CD8-positive, alpha-beta memory T cell (primary cell): ENCODE results near the gene STK11. TPM values are rescaled to one million over a fixed set of nuclear protein-coding genes. Genes with fewer than 3 reads are reported as not detected.
A peak's percentile ranks its signal among the peaks of the same experiment; 100 is the strongest.

ENCODE experiments used
- CTCF ChIA-PET: fragments of 350-600 bp; sonication (Branson Sonifier 250); formaldehyde crosslinking; loops from one replicate; lab custom pipeline; 2021; ENCODE audit warnings: antibody characterized with exemption; lab: Charles Lee
- POLR2A ChIA-PET: fragments of 350-600 bp; sonication (Branson Sonifier 250); formaldehyde crosslinking; loops from one replicate; lab custom pipeline; 2021; ENCODE audit warnings: antibody characterized with exemption; lab: Charles Lee
- DNase-seq, 5 donors: peaks; one replicate each; pipeline versions ENCODE4 v3.0.0 to v3.0.0-alpha.2; 2020 to 2022; ENCODE audit warnings: mixed read lengths in 1 of 5
- H3K27ac ChIP-seq: one replicate; pipeline ENCODE4 v1.7.0; 2013; ENCODE audit warnings: low read depth, mild to moderate bottlenecking, low read length, moderate library complexity
- H3K27me3 ChIP-seq: 2 replicates; pipeline ENCODE4 v1.7.0; 2013; ENCODE audit warnings: low read length, mild to moderate bottlenecking; ENCODE audit not compliant: insufficient read depth, poor library complexity, severe bottlenecking
- H3K36me3 ChIP-seq: 2 replicates; pipeline ENCODE4 v1.7.0; 2013; ENCODE audit warnings: mild to moderate bottlenecking, low read length, moderate library complexity; ENCODE audit not compliant: insufficient read depth
- H3K4me1 ChIP-seq: 2 replicates; pipeline ENCODE4 v1.7.0; 2013; ENCODE audit warnings: mild to moderate bottlenecking, low read length, moderate library complexity; ENCODE audit not compliant: insufficient read depth
- H3K4me3 ChIP-seq: 2 replicates; pipeline ENCODE4 v1.7.0; 2013; ENCODE audit warnings: mild to moderate bottlenecking, low read length
- H3K9me3 ChIP-seq: 2 replicates; pipeline ENCODE4 v1.7.0; 2013; ENCODE audit warnings: mild to moderate bottlenecking, low read length
- H3K27ac Mint-ChIP-seq, 8 donors: one replicate each; pipeline ENCODE4 v1.8.0; 2020 to 2021; ENCODE audit warnings: mixed read lengths in 8 of 8, mild to moderate bottlenecking in 6 of 8, inconsistent platforms in 3 of 8, moderate library complexity in 3 of 8
- H3K27me3 Mint-ChIP-seq, 2 donors: one replicate each; pipeline ENCODE4 v1.8.0; 2020 to 2021; ENCODE audit warnings: mixed read lengths in 2 of 2, mild to moderate bottlenecking in 1 of 2, moderate library complexity in 1 of 2
- H3K36me3 Mint-ChIP-seq, 3 donors: one replicate each; pipeline ENCODE4 v1.8.0; 2020 to 2021; ENCODE audit warnings: mixed read lengths in 3 of 3, inconsistent platforms in 1 of 3, mild to moderate bottlenecking in 1 of 3
- H3K4me1 Mint-ChIP-seq, 3 donors: one replicate each; pipeline ENCODE4 v1.8.0; 2020 to 2021; ENCODE audit warnings: mixed read lengths in 3 of 3, inconsistent platforms in 1 of 3, mild to moderate bottlenecking in 1 of 3
- H3K4me3 Mint-ChIP-seq, 7 donors: one replicate each; pipeline ENCODE4 v1.8.0; 2020 to 2021; ENCODE audit warnings: mixed read lengths in 7 of 7, mild to moderate bottlenecking in 6 of 7, moderate library complexity in 4 of 7, inconsistent platforms in 2 of 7
- H3K9me3 Mint-ChIP-seq, 5 donors: one replicate each; pipeline ENCODE4 v1.8.0; 2020 to 2022; ENCODE audit warnings: mixed read lengths in 5 of 5, mild to moderate bottlenecking in 3 of 5, moderate library complexity in 2 of 5, inconsistent platforms in 1 of 5
- polyA plus RNA-seq: library from polyadenylated mRNA; unstranded; fragments of 300-500 nt; fragmentation: Illumina TruSeq; gene quantifications from one replicate; pipeline ENCODE4 v1.2.3, GENCODE V29; 2021
- total RNA-seq, 2 experiments: library from RNA; stranded (reverse); gene quantifications; one replicate each; pipeline ENCODE4 v1.2.3, GENCODE V29; 2021

The STK11 gene
- total and polyA plus RNA-seq, 3 experiments from 2014 or later = 37.0 to 69.7 (median 66.9) TPM

DNA sequence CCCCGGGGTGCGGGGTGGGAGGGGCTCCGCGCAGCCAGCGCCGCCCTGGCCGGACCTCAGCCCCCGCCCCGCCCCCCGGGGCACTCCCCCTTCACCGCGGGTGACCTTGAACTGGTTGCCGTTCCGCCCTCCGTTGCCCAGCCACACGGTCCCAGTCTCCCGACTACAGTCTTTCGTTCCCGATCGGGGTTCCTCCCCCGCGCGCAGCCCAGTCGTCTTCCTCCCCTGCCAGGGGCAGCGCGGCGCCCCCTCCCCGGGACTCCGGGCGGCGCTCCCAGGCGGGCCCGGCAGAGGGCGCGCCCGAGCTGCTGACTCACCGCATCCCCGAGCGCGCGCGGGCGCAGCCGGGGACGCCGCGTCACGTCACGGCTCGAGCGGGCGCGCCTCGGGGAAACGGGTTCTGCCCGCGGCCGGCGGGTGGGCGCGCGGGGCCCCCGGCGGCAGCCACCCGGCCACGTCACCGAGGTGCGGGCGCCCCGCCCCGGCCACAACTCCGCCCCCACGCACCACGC lies 43.3 kb downstream of the STK11 start:
- ChIA-PET POLR2A (interaction anchor here (1.0 to 2.2 kb wide), 3 partner anchors 12 to 20 kb away, joined by 3 to 22 read pairs (median 7); partner anchors contain the start of gene CIRBP), CTCF (interaction anchor here (1.0 kb wide), 2 partner anchors 18 to 20 kb away, joined by 4 to 8 read pairs; partner anchors contain the start of gene CIRBP)
- no peaks in the 10 kb centered on the region for H3K9me3 Mint-ChIP-seq
- peaks cover 0 to 20% (median 0%) of the 10 kb centered on the region in 3 donors for H3K36me3 Mint-ChIP-seq
- H3K27ac Mint-ChIP-seq = peak overlapping the region in 6 of 8 donors; percentile 75 to 96 (median 83)
- DNase-seq = peak; percentile 81 to 91 (median 88)
- no peaks in the 10 kb centered on the region for H3K27me3 ChIP-seq
- peak overlapping the region; percentile 66 to 91 (median 73) for H3K4me3 Mint-ChIP-seq
- peaks cover 0 to 8% of the 10 kb centered on the region in 2 donors for H3K27me3 Mint-ChIP-seq
- peaks cover under 1% of the 10 kb centered on the region for H3K36me3 ChIP-seq
- H3K27ac ChIP-seq = peak overlapping the region; percentile 84
- H3K4me1 ChIP-seq = peaks cover 32% of the 10 kb centered on the region
- peak overlapping the region; percentile 65 for H3K4me3 ChIP-seq
- no peaks in the 10 kb centered on the region for H3K9me3 ChIP-seq
- peaks cover 4 to 19% (median 8%) of the 10 kb centered on the region in 3 donors for H3K4me1 Mint-ChIP-seq

DNA sequence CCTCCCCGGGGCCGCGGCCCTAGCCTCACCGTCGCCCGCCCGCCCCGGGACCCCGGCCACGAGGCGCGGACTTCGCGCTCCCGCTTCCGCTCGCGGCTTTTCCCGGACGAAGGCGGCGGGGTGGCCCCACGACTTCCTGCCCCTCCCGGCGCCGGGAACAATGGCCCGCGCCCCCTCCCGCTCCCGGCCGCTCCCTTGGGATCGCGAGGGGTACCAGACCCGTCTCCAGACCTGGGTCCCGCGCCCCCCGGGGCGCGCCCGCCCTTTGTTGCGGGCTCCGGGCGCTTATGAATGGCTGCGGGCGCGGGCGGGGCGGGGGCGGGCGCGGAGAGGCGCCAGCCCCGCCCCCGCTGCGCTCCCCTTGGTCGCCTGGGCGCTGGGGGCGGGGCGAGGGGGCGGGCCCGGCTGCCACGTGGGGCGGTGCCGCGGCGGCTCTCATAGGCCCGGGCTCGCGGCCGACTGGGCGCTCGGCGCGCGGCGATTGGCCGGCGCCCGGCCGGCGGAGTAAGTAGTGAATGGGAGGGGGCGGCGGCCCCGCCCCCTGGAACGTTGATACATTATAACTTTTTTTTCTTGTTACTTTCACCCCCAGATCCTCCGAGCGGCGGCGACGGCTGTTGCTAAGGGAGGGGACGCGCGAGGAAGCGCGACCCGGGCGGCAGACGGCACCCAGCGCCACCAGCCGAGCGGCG lies 43.9 kb downstream of the STK11 start:
- Histone ChIP-seq H3K27ac (peak overlapping the region; percentile 92), H3K4me1 (peaks cover 32% of the 10 kb centered on the region), H3K36me3 (peaks cover 6% of the 10 kb centered on the region), H3K9me3 (no peaks in the 10 kb centered on the region), H3K27me3 (no peaks in the 10 kb centered on the region), H3K4me3 (peak overlapping the region; percentile 62)
- peak; percentile 88 to 96 (median 94) for DNase-seq
- peak overlapping the region; percentile 80 to 100 (median 90) for H3K27ac Mint-ChIP-seq
- POLR2A ChIA-PET = interaction anchor here (1.0 to 2.2 kb wide), 4 partner anchors 11 to 20 kb away, joined by 3 to 22 read pairs (median 6); partner anchors contain the start of gene CIRBP
- H3K4me1 Mint-ChIP-seq = peaks cover 4 to 20% (median 9%) of the 10 kb centered on the region in 3 donors
- no peaks in the 10 kb centered on the region for H3K9me3 Mint-ChIP-seq
- CTCF ChIA-PET = interaction anchor here (1.0 kb wide), 3 partner anchors 17 to 20 kb away, joined by 4 to 8 read pairs (median 6); partner anchors contain the start of gene CIRBP
- H3K27me3 Mint-ChIP-seq = peaks cover 0 to 8% of the 10 kb centered on the region in 2 donors
- peaks cover 0 to 21% (median 0%) of the 10 kb centered on the region in 3 donors for H3K36me3 Mint-ChIP-seq
- peak overlapping the region; percentile 81 to 100 (median 90) for H3K4me3 Mint-ChIP-seq

DNA sequence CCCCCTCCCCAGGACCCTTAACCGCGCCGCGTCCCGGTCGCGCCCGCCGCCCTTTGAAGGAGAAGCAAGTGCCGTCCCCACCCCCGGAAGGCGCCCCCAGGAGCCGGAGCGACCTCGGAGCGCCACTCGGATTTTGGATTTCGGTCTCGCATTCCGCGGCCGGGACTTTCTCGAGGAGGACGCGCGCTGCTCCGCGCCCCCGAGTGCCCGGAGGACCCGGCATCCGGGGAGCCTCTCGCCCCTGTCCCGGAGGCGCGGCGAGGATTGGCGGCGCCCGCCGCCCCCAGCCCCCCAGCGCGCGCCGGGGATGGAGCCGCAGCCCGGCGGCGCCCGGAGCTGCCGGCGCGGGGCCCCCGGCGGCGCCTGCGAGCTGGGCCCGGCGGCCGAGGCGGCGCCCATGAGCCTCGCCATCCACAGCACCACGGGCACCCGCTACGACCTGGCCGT lies 44.4 kb downstream of the STK11 start:
- Histone ChIP-seq H3K27me3 (no peaks in the 10 kb centered on the region), H3K9me3 (no peaks in the 10 kb centered on the region), H3K27ac (peak overlapping the region; percentile 92), H3K4me1 (peaks cover 32% of the 10 kb centered on the region), H3K36me3 (peaks cover 12% of the 10 kb centered on the region), H3K4me3 (peak overlapping the region; percentile 62)
- Mint-ChIP-seq H3K27me3 (peaks cover 0 to 10% of the 10 kb centered on the region in 2 donors), H3K27ac (peak overlapping the region; percentile 80 to 100 (median 90)), H3K4me1 (peaks cover 5 to 21% (median 13%) of the 10 kb centered on the region in 3 donors), H3K4me3 (peak overlapping the region; percentile 81 to 100 (median 90)), H3K36me3 (peaks cover 0 to 25% (median 3%) of the 10 kb centered on the region in 3 donors), H3K9me3 (no peaks in the 10 kb centered on the region)
- POLR2A ChIA-PET = interaction anchor here (0.7 to 2.2 kb wide), 3 partner anchors 9 to 19 kb away, joined by 3 to 22 read pairs (median 6); partner anchors contain the start of gene CIRBP
- CTCF ChIA-PET = interaction anchor here (1.0 kb wide), 1 partner anchor 17 kb away, joined by 6 read pairs; no protein-coding TSS in a partner anchor
- peak in 1 of 5 donors; percentile 49 for DNase-seq

DNA sequence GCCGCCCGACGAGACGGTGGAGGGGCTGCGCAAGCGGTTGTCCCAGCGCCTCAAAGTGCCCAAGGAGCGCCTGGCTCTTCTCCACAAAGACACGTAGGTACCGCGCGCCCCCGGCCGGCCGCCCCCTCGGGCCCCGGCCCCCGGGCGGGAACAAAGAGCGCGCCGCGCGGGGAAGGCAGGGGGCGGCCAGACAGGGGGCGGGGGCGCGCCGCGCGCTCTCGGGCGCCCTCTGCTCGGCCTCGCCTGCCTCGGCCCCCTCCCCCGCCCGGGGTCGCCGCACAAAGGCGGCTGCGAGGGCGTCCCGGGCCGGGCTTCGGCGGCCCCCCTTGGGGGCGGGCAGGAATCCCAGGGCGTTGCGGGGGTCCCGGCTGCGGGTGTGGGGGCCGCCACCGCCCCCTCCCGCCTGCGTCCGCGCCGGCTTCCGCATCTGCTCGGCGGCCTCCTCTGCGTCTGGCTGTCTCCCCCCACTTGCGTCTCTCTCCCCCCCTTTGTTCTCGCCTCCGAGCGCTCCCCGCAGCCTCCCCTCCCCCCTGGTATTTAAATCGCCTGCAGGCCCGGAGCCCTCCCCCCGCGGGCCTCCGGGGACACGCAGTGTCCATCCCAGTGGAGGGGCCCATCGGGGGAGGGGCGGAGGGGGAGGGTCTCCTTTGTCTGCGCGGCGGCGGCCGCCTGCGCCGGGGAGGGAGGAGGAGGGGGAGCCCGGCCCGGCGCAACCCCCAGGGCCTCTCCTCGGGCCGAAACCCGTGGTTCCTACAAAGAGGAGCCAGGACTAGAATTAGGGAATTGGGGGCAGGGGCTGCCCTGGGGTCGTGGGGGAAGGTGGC lies 45.1 kb downstream of the STK11 start:
- H3K4me3 Mint-ChIP-seq = peak overlapping the region; percentile 90 to 98 (median 95)
- CTCF ChIA-PET = interaction anchor here (1.0 kb wide), 1 partner anchor 16 kb away, joined by 6 read pairs; no protein-coding TSS in a partner anchor
- no peaks in the 10 kb centered on the region for H3K9me3 Mint-ChIP-seq
- H3K36me3 Mint-ChIP-seq = peaks cover 0 to 32% (median 3%) of the 10 kb centered on the region in 3 donors
- peak; percentile 58 to 87 (median 77) for DNase-seq
- H3K9me3 ChIP-seq = no peaks in the 10 kb centered on the region
- POLR2A ChIA-PET = interaction anchor here (0.6 to 3.5 kb wide), 6 partner anchors 9 to 166 kb away, joined by 3 to 86 read pairs (median 7); partner anchors contain the start of gene CIRBP
- H3K4me1 Mint-ChIP-seq = peaks cover 5 to 27% (median 13%) of the 10 kb centered on the region in 3 donors
- H3K27ac ChIP-seq = peak overlapping the region; percentile 92
- peak overlapping the region; percentile 85 to 100 (median 96) for H3K27ac Mint-ChIP-seq
- H3K36me3 ChIP-seq = peaks cover 18% of the 10 kb centered on the region
- H3K4me1 ChIP-seq = peaks cover 33% of the 10 kb centered on the region
- peak overlapping the region; percentile 83 for H3K4me3 ChIP-seq
- H3K27me3 ChIP-seq = no peaks in the 10 kb centered on the region
- H3K27me3 Mint-ChIP-seq = peaks cover 0 to 10% of the 10 kb centered on the region in 2 donors

DNA sequence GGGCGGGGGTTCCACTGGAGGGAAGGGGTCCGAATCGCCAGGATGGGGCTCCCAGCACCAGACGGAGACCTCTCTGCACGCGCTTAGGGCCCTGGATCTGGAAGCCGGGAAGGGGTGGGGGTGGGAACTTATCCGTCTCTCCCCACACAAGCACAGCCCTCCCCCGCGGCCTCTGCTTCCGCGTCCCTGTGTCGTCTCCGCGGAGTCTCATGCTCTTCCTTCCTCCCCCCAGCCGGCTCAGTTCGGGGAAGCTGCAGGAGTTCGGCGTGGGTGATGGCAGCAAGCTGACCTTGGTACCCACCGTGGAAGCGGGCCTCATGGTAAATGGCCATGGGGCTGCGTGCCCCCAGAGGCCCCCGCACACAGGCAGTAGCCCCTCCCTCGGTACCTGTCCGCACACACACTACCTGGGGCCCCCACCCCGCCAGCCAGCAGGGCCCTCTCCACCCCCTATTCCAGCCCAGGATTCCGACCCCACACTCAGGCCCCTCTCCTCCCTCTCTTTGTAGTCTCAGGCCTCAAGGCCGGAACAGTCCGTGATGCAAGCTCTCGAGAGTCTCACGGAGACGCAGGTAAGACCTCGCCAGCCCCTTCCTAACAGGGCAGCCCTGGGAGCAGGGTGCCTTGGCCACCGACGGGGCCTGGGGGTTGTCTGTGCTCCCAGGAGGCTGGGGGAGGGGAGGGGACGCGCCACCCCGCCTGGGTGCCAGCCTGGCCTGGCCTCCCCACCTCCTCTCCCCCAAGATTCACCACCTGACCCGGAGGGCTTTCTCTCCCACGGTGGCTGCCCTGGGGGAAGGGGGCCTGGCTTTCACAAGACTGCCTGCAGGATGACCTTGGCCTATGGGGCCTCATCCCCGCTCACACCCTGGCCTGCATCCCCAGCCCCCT lies 46.0 kb downstream of the STK11 start:
- POLR2A ChIA-PET = interaction anchor here (0.6 to 3.5 kb wide), 4 partner anchors 12 to 165 kb away, joined by 4 to 86 read pairs (median 8); partner anchors contain the start of gene CIRBP
- peaks cover 0 to 41% (median 3%) of the 10 kb centered on the region in 3 donors for H3K36me3 Mint-ChIP-seq
- H3K27me3 ChIP-seq = no peaks in the 10 kb centered on the region
- peak overlapping the region; percentile 83 for H3K4me3 ChIP-seq
- peaks cover 22% of the 10 kb centered on the region for H3K36me3 ChIP-seq
- peak overlapping the region; percentile 85 to 100 (median 96) for H3K27ac Mint-ChIP-seq
- peaks cover 39% of the 10 kb centered on the region for H3K4me1 ChIP-seq
- no peaks in the 10 kb centered on the region for H3K9me3 ChIP-seq
- peak overlapping the region; percentile 90 to 98 (median 95) for H3K4me3 Mint-ChIP-seq
- H3K27me3 Mint-ChIP-seq = peaks cover 0 to 10% of the 10 kb centered on the region in 2 donors
- H3K4me1 Mint-ChIP-seq = peaks cover 5 to 29% (median 13%) of the 10 kb centered on the region in 3 donors
- CTCF ChIA-PET = interaction anchor here (7.9 kb wide), 1 partner anchor 16 kb away, joined by 99 read pairs; the partner anchor contains the start of gene CIRBP
- DNase-seq = peak; percentile 59 to 81 (median 67)
- no peaks in the 10 kb centered on the region for H3K9me3 Mint-ChIP-seq
- H3K27ac ChIP-seq = peak overlapping the region; percentile 92

DNA sequence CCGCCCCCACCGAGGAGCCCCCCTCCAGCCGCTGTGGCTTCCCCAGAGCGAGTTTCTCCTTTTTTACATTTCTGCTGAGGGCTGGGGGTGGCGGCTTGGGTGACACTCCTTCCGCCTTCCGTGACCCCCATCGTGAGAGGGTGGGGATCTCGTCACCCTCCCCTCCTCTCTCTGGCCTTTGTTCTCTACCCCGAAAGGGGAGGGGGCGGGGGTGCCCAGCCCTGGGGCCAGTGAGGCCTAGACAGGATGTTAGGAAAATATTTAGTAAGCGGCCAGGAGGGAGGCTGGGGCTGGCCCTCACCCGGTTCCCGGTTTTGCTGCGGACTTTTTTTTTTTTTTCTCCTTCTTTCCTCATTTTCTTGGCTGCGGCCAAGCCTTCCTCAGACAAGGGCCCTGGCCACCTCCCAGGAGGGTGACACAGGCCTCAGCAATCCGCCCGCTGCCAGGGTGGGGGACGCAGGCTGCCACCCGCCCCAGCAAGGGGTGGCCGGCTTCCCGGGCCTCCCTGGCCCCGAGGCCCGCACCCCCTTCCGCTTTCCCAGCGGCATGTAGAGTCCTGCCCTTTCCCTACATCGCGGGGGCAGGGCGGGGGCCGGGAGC lies 46.7 kb downstream of the STK11 start:
- peaks cover 6 to 33% (median 13%) of the 10 kb centered on the region in 3 donors for H3K4me1 Mint-ChIP-seq
- Histone ChIP-seq H3K27me3 (no peaks in the 10 kb centered on the region), H3K27ac (peak overlapping the region; percentile 92), H3K4me1 (peaks cover 46% of the 10 kb centered on the region), H3K9me3 (no peaks in the 10 kb centered on the region), H3K4me3 (peak overlapping the region; percentile 83), H3K36me3 (peaks cover 22% of the 10 kb centered on the region)
- DNase-seq = peak; percentile 55 to 89 (median 75)
- no peaks in the 10 kb centered on the region for H3K9me3 Mint-ChIP-seq
- ChIA-PET POLR2A (interaction anchor here (0.5 to 4.8 kb wide), 13 partner anchors 8 to 1533 kb away, joined by 3 to 86 read pairs (median 7); partner anchors contain the start of genes CIRBP, FAM174C, RNU6-2 and THOP1), CTCF (interaction anchor here (0.9 to 7.9 kb wide), 5 partner anchors 8 to 20 kb away, joined by 3 to 99 read pairs (median 5); partner anchors contain the start of gene CIRBP)
- H3K27me3 Mint-ChIP-seq = peaks cover 0 to 10% of the 10 kb centered on the region in 2 donors
- H3K27ac Mint-ChIP-seq = peak overlapping the region; percentile 70 to 100 (median 90)
- H3K36me3 Mint-ChIP-seq = peaks cover under 1 to 44% (median 3%) of the 10 kb centered on the region in 3 donors
- H3K4me3 Mint-ChIP-seq = peak overlapping the region; percentile 90 to 98 (median 95)
